ENCODE results near the gene ADGRA1. TPM values are rescaled to one million over a fixed set of nuclear protein-coding genes. Genes with fewer than 3 reads are reported as not detected.
A peak's percentile ranks its signal among the peaks of the same experiment; 100 is the strongest.

ADGRA1 gene
- total RNA-seq, 4 donors from 2014 or later: under 0.01 TPM; not detected in 3

DNA sequence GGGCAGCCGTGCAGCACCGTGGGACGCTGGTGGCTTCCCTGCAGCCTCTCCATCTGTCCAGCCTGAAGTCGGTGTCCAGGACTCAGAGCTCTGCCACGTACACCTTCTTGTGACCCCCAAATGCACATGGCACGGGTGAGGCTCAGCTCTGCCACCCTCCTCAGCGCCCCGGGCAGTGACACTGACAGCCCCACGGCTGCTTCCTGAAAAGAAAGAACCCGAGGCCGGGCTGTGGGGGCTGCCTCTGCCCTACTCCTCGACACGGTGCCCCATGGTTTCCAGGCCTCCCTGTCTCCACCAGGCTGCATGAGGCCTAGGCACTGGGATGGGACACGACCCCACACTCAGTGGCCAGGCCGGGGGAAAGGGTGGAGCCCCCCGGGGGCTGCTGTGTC, 13.7 kb downstream of the ADGRA1 start:
- TF ChIP-seq POLR2A (IDR thresholded peaks at IDR 0.05) (no peak), EP300 (IDR thresholded peaks at IDR 0.05) (no peak)
- TF ChIP-seq, protein P1, sequence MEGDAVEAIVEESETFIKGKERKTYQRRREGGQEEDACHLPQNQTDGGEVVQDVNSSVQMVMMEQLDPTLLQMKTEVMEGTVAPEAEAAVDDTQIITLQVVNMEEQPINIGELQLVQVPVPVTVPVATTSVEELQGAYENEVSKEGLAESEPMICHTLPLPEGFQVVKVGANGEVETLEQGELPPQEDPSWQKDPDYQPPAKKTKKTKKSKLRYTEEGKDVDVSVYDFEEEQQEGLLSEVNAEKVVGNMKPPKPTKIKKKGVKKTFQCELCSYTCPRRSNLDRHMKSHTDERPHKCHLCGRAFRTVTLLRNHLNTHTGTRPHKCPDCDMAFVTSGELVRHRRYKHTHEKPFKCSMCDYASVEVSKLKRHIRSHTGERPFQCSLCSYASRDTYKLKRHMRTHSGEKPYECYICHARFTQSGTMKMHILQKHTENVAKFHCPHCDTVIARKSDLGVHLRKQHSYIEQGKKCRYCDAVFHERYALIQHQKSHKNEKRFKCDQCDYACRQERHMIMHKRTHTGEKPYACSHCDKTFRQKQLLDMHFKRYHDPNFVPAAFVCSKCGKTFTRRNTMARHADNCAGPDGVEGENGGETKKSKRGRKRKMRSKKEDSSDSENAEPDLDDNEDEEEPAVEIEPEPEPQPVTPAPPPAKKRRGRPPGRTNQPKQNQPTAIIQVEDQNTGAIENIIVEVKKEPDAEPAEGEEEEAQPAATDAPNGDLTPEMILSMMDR (IDR thresholded peaks at IDR 0.05): no peak
- Histone ChIP-seq H3K9me3 (peaks cover 0 to 6% (median 0%) of the 10 kb centered on the region in 4 donors), H3K4me1 (peaks cover 0 to 13% (median 0%) of the 10 kb centered on the region in 4 donors), H3K4me3 (no peak overlapping the region), H3K27ac (no peak overlapping the region), H3K36me3 (no peaks in the 10 kb centered on the region), H3K27me3 (peaks cover 0 to 52% of the 10 kb centered on the region in 2 donors)
- no peak for DNase-seq (ENCODE audit: low spot score in 2 of 2)
- 41 to 47% methylated on average over 13 of the region's 16 CpGs for WGBS, 2 donors

DNA sequence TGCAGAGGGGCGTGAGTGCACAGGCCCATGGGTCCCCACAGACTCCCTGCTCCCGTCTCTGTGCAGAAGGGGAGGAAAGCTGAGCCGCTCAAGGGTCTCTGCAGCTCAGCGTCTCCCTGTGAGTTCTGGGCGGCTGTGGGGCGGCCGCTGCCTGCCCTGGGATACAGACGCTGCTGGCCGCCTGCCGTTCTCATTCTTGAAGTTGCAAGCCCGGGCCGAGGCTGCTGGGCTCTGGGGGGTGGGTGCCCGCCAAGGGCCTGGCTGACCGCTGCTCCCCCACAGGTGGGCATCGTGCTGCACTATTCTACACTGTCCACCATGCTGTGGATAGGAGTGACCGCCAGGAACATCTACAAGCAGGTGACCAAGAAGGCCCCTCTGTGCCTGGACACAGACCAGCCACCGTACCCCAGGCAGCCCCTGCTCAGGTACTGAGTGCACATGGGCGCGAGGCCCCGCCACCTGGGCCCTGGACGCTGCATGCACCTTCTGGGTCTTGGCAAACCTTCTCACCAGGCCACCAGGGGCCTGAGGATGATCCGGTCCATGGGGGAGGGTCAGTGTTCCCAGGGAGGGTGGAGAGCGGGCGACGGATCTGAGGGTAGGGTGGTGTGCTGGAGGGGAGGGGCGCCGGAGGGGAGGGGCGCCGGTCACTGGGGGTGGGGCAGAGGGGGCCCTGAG, 14.8 kb downstream of the ADGRA1 start:
- Histone ChIP-seq H3K27ac (no peak overlapping the region), H3K9me3 (peaks cover 0 to 17% (median 4%) of the 10 kb centered on the region in 4 donors), H3K36me3 (no peaks in the 10 kb centered on the region), H3K27me3 (peaks cover 0 to 47% of the 10 kb centered on the region in 2 donors), H3K4me1 (peaks cover 0 to 13% (median 0%) of the 10 kb centered on the region in 4 donors), H3K4me3 (no peak overlapping the region)
- DNase-seq (ENCODE audit: low spot score in 2 of 2): no peak
- TF ChIP-seq POLR2A (IDR thresholded peaks at IDR 0.05) (no peak), EP300 (IDR thresholded peaks at IDR 0.05) (no peak)
- TF ChIP-seq, protein P1 (IDR thresholded peaks at IDR 0.05): no peak
- 72% methylated on average over 23 to 27 of the region's 29 CpGs for WGBS, 2 donors

DNA sequence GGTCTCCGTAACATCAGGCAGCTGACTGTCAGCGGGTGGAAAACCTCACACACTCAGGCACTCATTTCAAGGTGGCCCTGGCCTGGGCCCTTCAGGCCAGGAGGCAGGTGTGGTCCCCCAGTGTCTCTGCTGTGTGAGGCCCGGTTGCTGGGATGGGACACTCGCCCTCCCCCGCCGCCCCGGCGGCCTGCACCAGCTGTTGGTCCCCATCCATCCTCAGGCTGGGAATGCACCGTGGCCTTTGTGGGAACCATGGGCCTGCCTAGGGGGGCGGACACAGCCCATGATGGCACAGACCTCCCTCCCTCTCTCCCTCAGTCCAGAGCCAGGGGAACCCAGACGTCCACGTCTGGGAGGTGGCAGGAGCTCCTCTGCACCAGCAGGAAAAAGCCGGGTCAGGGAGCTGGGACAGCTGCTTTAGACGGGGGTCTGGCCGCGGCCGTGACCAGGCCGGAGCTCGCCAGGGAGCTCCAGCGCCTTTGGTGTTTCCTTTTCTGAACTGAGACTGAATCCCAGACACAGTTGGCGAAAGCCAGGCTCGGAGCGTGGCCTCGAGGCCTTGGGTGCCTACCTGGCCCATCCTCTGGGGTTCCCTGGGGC, 15.7 kb downstream of the ADGRA1 start:
- TF ChIP-seq EP300 (IDR thresholded peaks at IDR 0.05) (no peak), POLR2A (IDR thresholded peaks at IDR 0.05) (no peak)
- TF ChIP-seq, protein P1 (IDR thresholded peaks at IDR 0.05): no peak
- Histone ChIP-seq H3K27ac (no peak overlapping the region), H3K9me3 (peaks cover 0 to 26% (median 7%) of the 10 kb centered on the region in 4 donors), H3K27me3 (peaks cover 0 to 45% of the 10 kb centered on the region in 2 donors), H3K4me3 (no peak overlapping the region), H3K4me1 (peaks cover 0 to 13% (median 0%) of the 10 kb centered on the region in 4 donors), H3K36me3 (no peaks in the 10 kb centered on the region)
- WGBS, 2 donors: 77 to 81% methylated on average over 19 to 20 of the region's 24 CpGs
- no peak for DNase-seq (ENCODE audit: low spot score in 2 of 2)

DNA sequence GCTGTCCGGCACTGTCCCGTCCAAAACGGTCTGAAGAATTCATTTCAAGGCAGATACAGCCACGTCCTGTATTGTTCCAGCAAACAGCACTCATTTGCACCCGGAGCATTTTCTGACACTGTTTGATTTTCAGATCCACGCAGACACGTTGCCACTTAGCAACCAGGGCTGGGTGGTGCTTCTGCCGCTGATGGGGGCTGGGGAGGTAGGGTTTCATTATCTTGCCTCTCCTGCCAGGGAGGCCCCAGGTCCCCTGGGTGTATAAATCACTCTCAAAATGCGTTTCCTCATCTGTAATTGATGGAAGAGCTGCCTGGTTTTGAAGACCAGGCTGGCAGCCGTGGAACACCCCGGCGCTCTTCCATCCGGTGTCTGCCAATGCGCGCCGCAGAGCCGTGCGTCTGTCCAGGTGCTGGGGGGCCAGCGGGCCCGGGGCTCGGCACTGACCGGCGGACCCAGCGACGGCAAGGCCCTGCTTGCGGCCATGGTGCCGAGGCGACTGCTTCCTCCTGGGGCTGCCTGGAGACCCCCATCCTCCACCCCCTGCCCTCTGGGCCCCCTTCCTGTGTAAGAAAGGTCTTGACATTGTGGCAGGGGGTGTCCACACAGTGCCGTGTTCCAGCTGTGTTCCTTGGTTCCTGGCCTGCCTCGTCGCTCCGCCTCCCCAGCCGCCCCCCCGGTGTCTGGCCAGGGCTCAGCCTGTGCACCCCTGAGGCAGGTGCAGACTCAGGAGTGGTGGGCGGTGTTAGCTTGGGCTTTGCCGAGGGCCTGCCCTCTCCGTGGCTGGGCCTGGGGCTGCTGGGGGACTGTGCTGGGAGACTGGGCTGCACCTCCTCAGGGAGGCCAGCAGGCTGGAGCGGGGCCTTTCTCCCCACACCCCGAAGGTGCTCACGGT, 16.6 kb downstream of the ADGRA1 start:
- H3K27ac ChIP-seq: peak overlapping the region in 1 of 4 donors; percentile 7
- no peak overlapping the region for H3K4me3 ChIP-seq
- WGBS, 2 donors: 57 to 64% methylated on average over 18 to 32 of the region's 40 CpGs

More for the DNA sequence above, 16.6 kb downstream of the ADGRA1 start:
- peaks cover 0 to 36% of the 10 kb centered on the region in 2 donors for H3K27me3 ChIP-seq
- peaks cover 0 to 35% (median 7%) of the 10 kb centered on the region in 4 donors for H3K9me3 ChIP-seq
- TF ChIP-seq, protein P1 (IDR thresholded peaks at IDR 0.05): no peak
- TF ChIP-seq EP300 (IDR thresholded peaks at IDR 0.05): no peak
- TF ChIP-seq POLR2A (IDR thresholded peaks at IDR 0.05): no peak
- no peaks in the 10 kb centered on the region for H3K36me3 ChIP-seq
- no peak for DNase-seq (ENCODE audit: low spot score in 2 of 2)
- peaks cover 0 to 13% (median 0%) of the 10 kb centered on the region in 4 donors for H3K4me1 ChIP-seq
